Mucosa of gallbladder (tissue), 1 donor: ENCODE results near the gene ALG8. TPM values are rescaled to one million over a fixed set of nuclear protein-coding genes. Genes with fewer than 3 reads are reported as not detected.
A peak's percentile ranks its signal among the peaks of the same experiment; 100 is the strongest.

Source experiments
- DNase-seq: peaks from one replicate; pipeline ENCODE4 v3.0.0-alpha.2; 2020; ENCODE audit warnings: low spot score
- total RNA-seq: library from RNA; stranded (reverse); gene quantifications from one replicate; pipeline ENCODE4 v1.2.1, GENCODE V29; 2021
- donor health status: DM: no; HTN: no; CAD: no.

ALG8 gene
- total RNA-seq, 1 donor from 2014 or later, result 33.3 TPM

GRCh38 chr11:78160557-78160956 is 21.1 kb upstream of the ALG8 start:
- no peak for DNase-seq

GRCh38 chr11:78158987-78159652 is 19.7 kb upstream of the ALG8 start:
- no peak for DNase-seq

- peak; percentile 30 for DNase-seq
These were observed 16.9 kb upstream of the ALG8 start for GRCh38 chr11:78156127-78156844.

GRCh38 chr11:78151804-78152203 is 12.4 kb upstream of the ALG8 start:
- DNase-seq, result no peak

GRCh38 chr11:78150754-78151153 is 11.3 kb upstream of the ALG8 start:
- no peak for DNase-seq

GRCh38 chr11:78150346-78150745 is 10.9 kb upstream of the ALG8 start:
- no peak for DNase-seq

GRCh38 chr11:78149646-78150045 is 10.2 kb upstream of the ALG8 start:
- DNase-seq, result no peak

- no peak for DNase-seq
These were observed 8.4 kb upstream of the ALG8 start for GRCh38 chr11:78147807-78148206.

GRCh38 chr11:78145511-78146025 is 6.1 kb upstream of the ALG8 start:
- no peak for DNase-seq

- DNase-seq, result no peak
These were observed 1.1 kb upstream of the ALG8 start for GRCh38 chr11:78140392-78141077.

- no peak for DNase-seq
These were observed 568 bp downstream of the ALG8 start for GRCh38 chr11:78138694-78139421.

- DNase-seq, result no peak
These were observed 1.1 kb downstream of the ALG8 start for GRCh38 chr11:78138291-78138690.

- no peak for DNase-seq
These were observed 7.0 kb downstream of the ALG8 start for GRCh38 chr11:78132475-78132874.

GRCh38 chr11:78131956-78132355 is 7.5 kb downstream of the ALG8 start:
- DNase-seq, result no peak

- DNase-seq, result no peak
These were observed 12.0 kb downstream of the ALG8 start for GRCh38 chr11:78127403-78127802.

- DNase-seq, result no peak
These were observed 26.7 kb downstream of the ALG8 start for GRCh38 chr11:78112582-78113275.

GRCh38 chr11:78111298-78111697 is 28.1 kb downstream of the ALG8 start:
- DNase-seq, result no peak

GRCh38 chr11:78110830-78111229 is 28.6 kb downstream of the ALG8 start:
- DNase-seq, result no peak

- DNase-seq, result no peak
These were observed 29.1 kb downstream of the ALG8 start for GRCh38 chr11:78110351-78110750.

- DNase-seq, result no peak
These were observed 30.1 kb downstream of the ALG8 start for GRCh38 chr11:78109081-78110015.
